Left cardiac atrium (tissue), 4 donors: ENCODE data around the gene ITLN1. TPM values are rescaled to one million over a fixed set of nuclear protein-coding genes. Genes with fewer than 3 reads are reported as not detected.
A peak's percentile ranks its signal among the peaks of the same experiment; 100 is the strongest.
"Not testable (repeated sequence)": the region's sequence is repeated elsewhere in the genome, so short reads cannot be mapped to it uniquely, and the experiment has no call there.

ENCODE experiments used
- ATAC-seq, 2 donors: fragments of 200-7000 bp; cut with Tn5 transposase; one replicate each; pipeline ENCODE4 v1.9.1; 2020; ENCODE audit warnings: mild to moderate bottlenecking in 2 of 2, moderate library complexity in 2 of 2
- DNase-seq: peaks from one replicate; pipeline ENCODE4 v3.0.0-alpha.2; 2020
- intact Hi-C, 2 donors: fragments of 100-400 bp; cut with DNase I; formaldehyde crosslinking; loops; one replicate each; pipeline versions ENCODE4 v1.14.1 to v1.15.1; 2022 to 2023
- total RNA-seq, 2 donors: library from RNA; stranded (reverse); fragmentation: NEBNext Ultra II Directional; extraction: Animal tissue kit (Norgen Biotek cat#: 25700); gene quantifications; one replicate each; pipeline ENCODE4 v1.2.1, GENCODE V29; 2021
- donor health status: DM: no; HTN: yes; CAD: no.
- donor health status: DM: no; HTN: yes; CAD: no; lungs with severe emphysema.
- donor health status: DM: yes; HTN: yes; CAD: no.
- donor health status: Dilated cardiomyopathy.

ITLN1 gene
- total RNA-seq, 2 donors from 2014 or later: 143 to 389 TPM

GRCh38 chr1:160887071-160887470, 2.1 kb upstream of the ITLN1 start:
- intact Hi-C loops: no loop called here
- ATAC-seq (no peak), DNase-seq (no peak)

- intact Hi-C loops: no loop called here
- DNase-seq: no peak
- ATAC-seq: peak in 1 of 2 donors; percentile 37
Observed at GRCh38 chr1:160884579-160884978, 401 bp downstream of the ITLN1 start.

- DNase-seq (no peak), ATAC-seq (no peak)
- intact Hi-C loops: no loop called here
Observed at GRCh38 chr1:160883581-160884513, 1.1 kb downstream of the ITLN1 start.

GRCh38 chr1:160882582-160882981, 2.4 kb downstream of the ITLN1 start:
- ATAC-seq (no peak), DNase-seq (no peak)
- intact Hi-C loops: no loop called here

- intact Hi-C loops, ATAC-seq: not testable (repeated sequence)
Observed at GRCh38 chr1:160881264-160881663, 3.7 kb downstream of the ITLN1 start.

GRCh38 chr1:160880216-160880615, 4.8 kb downstream of the ITLN1 start:
- no peak for ATAC-seq
- DNase-seq: no peak
- intact Hi-C loops: no loop called here

More at GRCh38 chr1:160881264-160881663, 3.7 kb downstream of the ITLN1 start:
- DNase-seq: not testable (repeated sequence)

GRCh38 chr1:160879056-160879455, 5.9 kb downstream of the ITLN1 start:
- intact Hi-C loops: no loop called here
- DNase-seq (no peak), ATAC-seq (peak in 1 of 2 donors; percentile 19)

GRCh38 chr1:160877221-160877620, 7.8 kb downstream of the ITLN1 start:
- DNase-seq (no peak), ATAC-seq (no peak)
- intact Hi-C loops: no loop called here

- DNase-seq (no peak), ATAC-seq (no peak)
- intact Hi-C loops: no loop called here
Observed at GRCh38 chr1:160876311-160876710, 8.7 kb downstream of the ITLN1 start.

- DNase-seq, intact Hi-C loops, ATAC-seq: not testable (repeated sequence)
Observed at GRCh38 chr1:160875591-160875990, 9.4 kb downstream of the ITLN1 start.

GRCh38 chr1:160874935-160875334, 10.0 kb downstream of the ITLN1 start:
- intact Hi-C loops: no loop called here
- ATAC-seq: peak in 1 of 2 donors; percentile 69
- DNase-seq: no peak

GRCh38 chr1:160868141-160868540, 16.8 kb downstream of the ITLN1 start:
- peak; percentile 30 to 67 for ATAC-seq
- intact Hi-C loops: no loop called here
- DNase-seq: no peak

GRCh38 chr1:160867651-160868050, 17.3 kb downstream of the ITLN1 start:
- intact Hi-C loops, DNase-seq, ATAC-seq: not testable (repeated sequence)

- ATAC-seq (no peak), DNase-seq (no peak)
- intact Hi-C loops: no loop called here
Observed at GRCh38 chr1:160866695-160867260, 18.2 kb downstream of the ITLN1 start.

GRCh38 chr1:160866001-160866694, 18.8 kb downstream of the ITLN1 start:
- intact Hi-C loops: no loop called here
- DNase-seq (no peak), ATAC-seq (no peak)

- no peak for DNase-seq
- no peak for ATAC-seq
- intact Hi-C loops: no loop called here
Observed at GRCh38 chr1:160865337-160865736, 19.6 kb downstream of the ITLN1 start.

GRCh38 chr1:160864173-160864572, 20.8 kb downstream of the ITLN1 start:
- intact Hi-C loops: no loop called here
- DNase-seq: no peak
- ATAC-seq: no peak

GRCh38 chr1:160863774-160864131, 21.2 kb downstream of the ITLN1 start:
- peak; percentile 17 to 59 for ATAC-seq
- DNase-seq: no peak
- intact Hi-C loops: no loop called here

GRCh38 chr1:160863061-160863773, 21.8 kb downstream of the ITLN1 start:
- peak; percentile 17 to 30 for ATAC-seq
- intact Hi-C loops: no loop called here
- DNase-seq: no peak
